ENCODE results near the gene OR1N1.
"Not testable (repeated sequence)": the region's sequence is repeated elsewhere in the genome, so short reads cannot be mapped to it uniquely, and the experiment has no call there.

Gene OR1N1, protein sequence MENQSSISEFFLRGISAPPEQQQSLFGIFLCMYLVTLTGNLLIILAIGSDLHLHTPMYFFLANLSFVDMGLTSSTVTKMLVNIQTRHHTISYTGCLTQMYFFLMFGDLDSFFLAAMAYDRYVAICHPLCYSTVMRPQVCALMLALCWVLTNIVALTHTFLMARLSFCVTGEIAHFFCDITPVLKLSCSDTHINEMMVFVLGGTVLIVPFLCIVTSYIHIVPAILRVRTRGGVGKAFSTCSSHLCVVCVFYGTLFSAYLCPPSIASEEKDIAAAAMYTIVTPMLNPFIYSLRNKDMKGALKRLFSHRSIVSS

DNA sequence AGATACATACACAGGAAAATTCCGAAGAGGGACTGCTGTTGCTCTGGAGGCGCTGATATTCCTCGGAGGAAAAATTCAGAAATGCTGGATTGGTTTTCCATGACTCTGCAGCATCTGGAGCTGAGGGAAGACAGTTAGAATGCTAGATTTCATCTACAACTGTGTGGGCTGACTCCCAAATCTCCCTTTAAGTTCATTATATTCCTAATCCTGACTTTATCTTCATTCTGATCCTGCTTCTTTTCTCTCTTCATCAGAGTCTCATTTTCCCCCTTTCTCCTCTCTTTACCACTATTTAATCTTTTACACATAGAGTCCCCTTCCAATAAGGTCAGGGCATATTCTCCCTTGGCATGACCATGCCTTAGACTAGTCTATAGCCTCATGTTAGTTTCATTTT is at the start of gene OR1N1:
Gene OR1N1, minus strand, starts transcription at position 101 of the 400 bp plus-strand sequence. Its CDS starts 0 bp downstream, at position 101.
- no peak for DNase-seq

DNA sequence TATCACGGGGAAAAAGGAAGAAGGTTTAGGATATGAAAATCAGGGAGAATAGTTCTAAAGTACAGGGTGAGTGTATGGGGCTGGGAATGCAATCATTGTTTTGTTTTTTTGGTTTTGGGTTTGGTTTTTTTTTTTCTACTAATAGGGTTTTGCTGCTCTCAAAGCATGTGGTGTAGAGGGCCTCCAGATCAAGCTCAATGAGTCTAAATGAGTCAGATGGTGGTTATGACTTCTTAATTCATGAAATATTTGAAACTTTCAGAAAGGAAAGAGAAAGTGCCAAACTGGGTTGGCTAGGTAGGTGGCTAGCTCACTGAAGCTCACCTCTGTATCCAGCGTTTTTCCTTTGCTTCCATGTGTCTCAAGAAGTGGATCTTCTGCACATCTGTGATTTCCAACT is 45.4 kb upstream of the OR1N1 start:
- no peak for DNase-seq

- no peak for DNase-seq
Observed at GRCh38 chr9:122567901-122568300, 40.8 kb upstream of the OR1N1 start.

- no peak for DNase-seq
Observed at GRCh38 chr9:122562134-122562760, 35.2 kb upstream of the OR1N1 start.

DNA sequence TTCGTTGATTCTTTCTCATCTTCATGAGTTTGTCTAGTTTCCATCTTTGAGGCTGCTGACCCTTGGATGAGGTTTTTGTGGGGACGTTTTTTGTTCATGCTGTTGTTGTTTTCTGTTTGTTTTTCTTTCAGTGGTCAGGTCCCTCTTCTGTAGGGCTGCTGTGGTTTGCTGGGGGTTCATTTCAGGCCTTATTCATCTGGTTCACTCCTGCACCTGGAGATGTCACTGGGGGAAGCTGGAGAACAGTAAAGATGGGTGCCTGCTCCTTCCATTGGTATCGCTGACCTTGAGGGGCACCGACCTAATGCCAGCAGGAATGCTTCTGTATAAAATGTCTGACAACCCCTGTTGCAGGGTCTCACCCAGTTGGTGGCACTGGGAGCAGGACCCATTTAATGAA is 34.4 kb upstream of the OR1N1 start:
- no peak for DNase-seq

DNA sequence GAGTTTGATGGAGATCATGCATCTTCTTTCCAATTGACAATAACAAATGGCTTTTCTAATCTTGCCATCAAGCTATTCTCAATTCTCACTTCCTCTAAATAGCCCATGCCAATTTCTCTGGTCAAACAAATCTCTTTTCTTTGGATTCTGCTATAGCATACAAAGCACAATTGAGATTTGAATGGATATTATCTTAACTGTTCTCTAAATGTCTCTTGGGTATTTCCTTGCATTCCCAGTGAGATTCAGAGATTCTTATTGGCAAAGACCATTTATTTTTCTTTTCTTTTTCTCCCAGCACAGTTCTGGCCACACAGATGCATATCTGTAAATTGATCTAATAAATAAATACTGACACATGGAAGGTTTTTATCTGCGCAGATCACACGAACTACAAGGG is 25.7 kb upstream of the OR1N1 start, which contains the start of gene OR1N2:
Gene OR1N2, plus strand, starts transcription at position 301 of the 400 bp plus-strand sequence. CDS start 100 bp downstream, outside the sequence.
- no peak for DNase-seq

- no peak for DNase-seq
Observed at GRCh38 chr9:122551371-122551770, 24.3 kb upstream of the OR1N1 start.

GRCh38 chr9:122546196-122546595 is 19.1 kb upstream of the OR1N1 start:
- DNase-seq: no peak

DNA sequence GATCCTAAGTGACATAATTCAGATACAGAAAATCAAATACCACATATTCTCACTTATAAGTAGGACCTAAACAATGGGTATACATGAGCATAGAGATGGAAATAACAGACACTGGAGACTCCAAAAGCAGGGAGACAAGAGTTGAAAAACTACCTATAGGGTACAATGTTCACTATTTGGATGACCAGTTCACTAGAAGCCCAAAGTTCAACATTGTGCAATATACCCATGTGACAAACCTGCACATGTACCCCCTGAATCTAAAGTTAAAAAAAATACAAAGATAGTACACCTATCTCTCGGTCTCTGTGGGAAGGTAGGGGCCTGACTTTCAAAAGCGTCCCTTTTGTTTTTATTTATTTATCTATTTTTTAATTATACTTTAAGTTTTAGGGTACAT is 11.7 kb upstream of the OR1N1 start:
- DNase-seq: no peak

GRCh38 chr9:122537066-122537465 is 10.0 kb upstream of the OR1N1 start:
- not testable (repeated sequence) for DNase-seq

- no peak for DNase-seq
Observed at GRCh38 chr9:122536134-122536533, 9.0 kb upstream of the OR1N1 start.

- DNase-seq: not testable (repeated sequence)
Observed at GRCh38 chr9:122531157-122531556, 4.1 kb upstream of the OR1N1 start.

- no peak for DNase-seq
Observed at GRCh38 chr9:122526602-122527001, 491 bp downstream of the OR1N1 start.

DNA sequence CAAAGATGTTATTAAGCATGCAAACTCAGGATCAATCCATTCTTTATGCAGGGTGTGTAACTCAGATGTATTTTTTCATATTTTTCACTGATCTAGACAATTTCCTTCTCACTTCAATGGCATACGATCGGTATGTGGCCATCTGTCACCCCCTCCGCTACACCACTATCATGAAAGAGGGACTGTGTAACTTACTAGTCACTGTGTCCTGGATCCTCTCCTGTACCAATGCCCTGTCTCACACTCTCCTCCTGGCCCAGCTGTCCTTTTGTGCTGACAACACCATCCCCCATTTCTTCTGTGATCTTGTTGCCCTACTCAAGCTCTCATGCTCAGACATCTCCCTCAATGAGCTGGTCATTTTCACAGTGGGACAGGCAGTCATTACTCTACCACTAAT is 7.7 kb downstream of the OR1N1 start:
- DNase-seq: no peak

- no peak for DNase-seq
Observed at GRCh38 chr9:122518841-122519240, 8.3 kb downstream of the OR1N1 start, which contains the start of gene OR1J4. OR1J4 (plus strand) TSS chr9:122519141; CDS start chr9:122519141, 0 bp downstream.

DNA sequence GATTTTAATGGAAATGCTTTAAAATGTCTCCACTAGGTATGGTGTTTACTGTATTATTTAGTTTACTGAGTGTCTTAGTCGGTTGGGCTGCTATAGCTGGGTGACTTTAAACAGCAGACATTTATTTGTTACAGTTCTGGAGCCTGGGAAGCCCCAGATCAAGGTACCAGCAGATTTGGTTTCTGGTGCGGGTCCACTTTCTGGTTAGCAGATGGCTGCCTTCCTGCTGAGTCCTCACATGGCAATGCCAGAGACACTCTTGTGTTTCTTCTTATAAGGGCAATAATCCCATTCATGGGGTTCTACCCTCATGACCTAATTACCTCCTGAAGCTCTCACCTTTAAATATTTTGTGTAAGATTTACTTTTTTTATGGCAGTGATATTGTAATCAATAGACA is 8.9 kb downstream of the OR1N1 start:
- DNase-seq: no peak

DNA sequence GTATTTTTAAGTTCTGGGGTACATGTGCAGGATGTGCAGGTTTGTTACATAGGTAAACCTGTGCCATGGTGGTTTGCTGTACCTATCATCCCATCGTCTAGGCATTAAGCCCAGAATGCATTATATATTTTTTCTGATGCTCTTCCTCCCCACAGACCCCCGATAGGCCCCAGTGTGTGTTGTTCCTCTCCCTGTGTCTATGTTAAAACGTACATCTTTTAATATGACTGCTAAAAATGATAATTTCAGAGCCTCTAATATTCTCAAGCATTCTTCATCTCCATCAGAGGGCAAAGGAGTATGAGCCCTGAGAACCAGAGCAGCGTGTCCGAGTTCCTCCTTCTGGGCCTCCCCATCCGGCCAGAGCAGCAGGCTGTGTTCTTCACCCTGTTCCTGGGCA is 16.6 kb downstream of the OR1N1 start, which contains the start of gene OR1J2:
Gene OR1J2, plus strand, starts transcription at position 301 of the 400 bp plus-strand sequence. Its CDS starts 0 bp downstream, at position 301.
- no peak for DNase-seq

DNA sequence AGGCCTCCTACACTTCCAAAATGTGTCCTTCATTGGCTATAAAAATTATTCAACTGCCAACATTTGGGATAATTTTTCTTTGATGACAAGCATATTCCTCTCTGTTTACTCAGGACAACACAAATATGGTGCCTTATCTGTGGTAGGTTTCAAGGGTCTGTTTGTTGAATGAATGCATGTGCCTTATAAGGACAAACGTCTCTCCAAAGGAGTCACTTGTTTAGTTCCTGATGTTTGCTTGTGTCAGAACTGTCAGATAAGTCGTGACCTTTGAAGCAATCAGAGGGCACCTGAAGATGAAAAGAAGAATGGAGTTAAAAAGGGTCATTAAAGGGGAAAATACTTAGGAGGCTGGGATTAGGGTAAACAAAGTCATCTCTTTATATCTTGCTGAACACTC is 20.1 kb downstream of the OR1N1 start:
- no peak for DNase-seq

GRCh38 chr9:122498883-122499288 is 28.2 kb downstream of the OR1N1 start:
- no peak for DNase-seq

DNA sequence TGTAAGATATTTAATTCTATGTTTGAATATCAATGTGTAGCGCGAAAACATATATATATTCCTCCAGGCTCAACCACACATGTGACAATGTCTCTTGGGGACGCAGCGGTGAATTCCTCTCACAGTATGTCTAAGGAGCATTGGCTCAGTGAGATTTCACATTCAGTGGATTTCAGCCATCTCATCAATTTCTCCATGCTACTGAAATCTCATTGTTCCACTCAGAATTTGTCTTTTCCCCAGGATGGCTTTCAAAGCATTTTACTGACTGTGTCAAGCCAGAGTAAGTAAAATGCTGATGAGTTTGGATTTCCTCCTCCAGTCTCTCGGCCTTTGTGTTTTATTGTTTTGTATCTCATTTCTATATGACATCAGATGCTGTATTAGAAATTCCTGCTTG is 48.0 kb downstream of the OR1N1 start:
- DNase-seq: no peak

DNA sequence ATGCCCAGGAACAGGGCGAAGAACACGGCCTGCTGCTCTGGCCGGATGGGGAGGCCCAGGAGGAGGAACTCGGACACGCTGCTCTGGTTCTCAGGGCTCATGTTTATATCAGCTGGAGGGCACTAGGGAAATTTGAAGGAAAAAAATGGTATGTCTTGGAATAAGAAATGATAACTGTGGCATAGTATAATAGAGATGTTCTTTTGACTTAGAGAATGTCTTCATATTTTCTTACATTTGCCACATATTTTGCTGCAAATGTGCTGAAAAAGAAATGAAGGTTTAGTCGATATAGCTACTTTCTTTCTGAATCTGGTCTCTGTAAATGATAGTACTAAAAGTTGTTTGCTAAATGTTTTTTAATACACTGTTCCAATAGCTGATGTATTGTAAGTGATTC is 49.3 kb downstream of the OR1N1 start, which contains the start of gene OR1J1:
Gene OR1J1, minus strand, starts transcription at position 101 of the 400 bp plus-strand sequence. Its CDS starts 0 bp downstream, at position 101.
- no peak for DNase-seq

DNA sequence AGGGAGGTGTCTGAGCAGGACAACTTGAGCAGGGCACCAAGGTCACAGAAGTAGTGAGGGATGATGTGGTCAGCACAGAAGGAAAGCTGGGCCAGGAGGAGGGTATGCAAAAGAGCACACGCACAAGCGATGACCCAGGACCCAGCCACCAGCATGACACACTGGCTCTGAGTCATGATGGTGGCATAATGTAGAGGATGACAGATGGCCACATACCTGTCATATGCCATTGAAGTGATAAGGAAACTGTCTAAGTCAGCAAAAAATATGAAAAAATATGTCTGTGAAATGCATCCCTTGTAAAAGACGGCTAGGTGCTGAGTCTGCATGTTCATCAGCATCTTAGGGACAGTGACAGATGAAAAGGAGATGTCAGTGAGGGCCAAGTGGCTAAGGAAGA is 49.7 kb downstream of the OR1N1 start:
- DNase-seq: no peak

All from 8988T (cell line).